Gastrocnemius medialis (tissue), 4 donors: ENCODE results near the gene WWOX.

ENCODE experiments used
- CTCF ChIP-seq, 5 experiments: fragments of 450-650 bp in 3 of 5; fragments of 200-600 bp in 2 of 5; sonication (generic) in 2 of 5; IDR thresholded peaks in 4 of 5; conservative IDR thresholded peaks in 1 of 5; 1 replicate in 4 of 5; 2 replicates in 1 of 5; pipeline ENCODE4 v1.5.1; 2016 to 2019; ENCODE audit warnings: antibody characterized with exemption in 5 of 5, mild to moderate bottlenecking in 3 of 5, moderate library complexity in 3 of 5
- POLR2A ChIP-seq, 2 donors: fragments of 450-650 bp; IDR thresholded peaks; one replicate each; pipeline ENCODE4 v1.6.1; 2017; ENCODE audit warnings: antibody characterized with exemption in 2 of 2, mild to moderate bottlenecking in 2 of 2, moderate library complexity in 2 of 2

- TF ChIP-seq CTCF (IDR thresholded peaks at IDR 0.05 in 4 of 5, conservative IDR thresholded peaks at IDR 0.05 in 1 of 5) (no peak), POLR2A (IDR thresholded peaks at IDR 0.05) (no peak)
Measured at GRCh38 chr16:78744796-78745107, 645.3 kb downstream of the WWOX start.
